CD4-positive, alpha-beta T cell treated with Interleukin-4 for 4 hours (primary cell): ENCODE data around the gene PTPRN2.

ENCODE experiments used
- DNase-seq: peaks from one replicate; pipeline ENCODE4 v3.0.0-alpha.2; 2020

Gene PTPRN2

GRCh38 chr7:157881048-157881771, 706.4 kb downstream of the PTPRN2 start:
- peak; percentile 11 for DNase-seq

- no peak for DNase-seq
These were observed 708.2 kb downstream of the PTPRN2 start for GRCh38 chr7:157879391-157879790.

GRCh38 chr7:157877298-157878090, 710.1 kb downstream of the PTPRN2 start:
- DNase-seq, result no peak

GRCh38 chr7:157876469-157877285, 710.9 kb downstream of the PTPRN2 start:
- no peak for DNase-seq

GRCh38 chr7:157875230-157876179, 712.1 kb downstream of the PTPRN2 start:
- DNase-seq, result peak; percentile 23

GRCh38 chr7:157874870-157875229, 712.8 kb downstream of the PTPRN2 start:
- DNase-seq, result no peak

- DNase-seq, result no peak
These were observed 713.3 kb downstream of the PTPRN2 start for GRCh38 chr7:157874208-157874816.

- DNase-seq, result no peak
These were observed 714.0 kb downstream of the PTPRN2 start for GRCh38 chr7:157873664-157874063.

GRCh38 chr7:157873181-157873580, 714.4 kb downstream of the PTPRN2 start:
- DNase-seq, result no peak

- DNase-seq, result no peak
These were observed 715.2 kb downstream of the PTPRN2 start for GRCh38 chr7:157872447-157872846.

- DNase-seq, result no peak
These were observed 715.9 kb downstream of the PTPRN2 start for GRCh38 chr7:157871681-157872080.

GRCh38 chr7:157870644-157871290, 716.9 kb downstream of the PTPRN2 start:
- DNase-seq, result no peak

GRCh38 chr7:157869793-157870192, 717.8 kb downstream of the PTPRN2 start:
- DNase-seq, result no peak

GRCh38 chr7:157867685-157868305, 719.8 kb downstream of the PTPRN2 start:
- no peak for DNase-seq

GRCh38 chr7:157866336-157866924, 721.2 kb downstream of the PTPRN2 start:
- no peak for DNase-seq

- no peak for DNase-seq
These were observed 722.1 kb downstream of the PTPRN2 start for GRCh38 chr7:157865351-157866165.

GRCh38 chr7:157864911-157865310, 722.7 kb downstream of the PTPRN2 start:
- DNase-seq, result no peak

GRCh38 chr7:157863906-157864810, 723.5 kb downstream of the PTPRN2 start:
- DNase-seq, result no peak
